ENCODE results near the gene KRTAP10-4. TPM values are rescaled to one million over a fixed set of nuclear protein-coding genes. Genes with fewer than 3 reads are reported as not detected.

KRTAP10-4 gene
- total and polyA plus RNA-seq, 2 donors (not counting 3 experiments of a cell fraction or from before 2014, with no cell fraction given) = not detected

GRCh38 chr21:44527983-44528633, 45.4 kb upstream of the KRTAP10-4 start:
- FAIRE-seq = no peak
- intact Hi-C loops (cut with micrococcal nuclease) = no loop called here

More at GRCh38 chr21:44527983-44528633, 45.4 kb upstream of the KRTAP10-4 start:
- ChIA-PET POLR2A (no interaction called here), CTCF (no interaction called here)
- TF ChIP-seq JUN (IDR thresholded peaks at IDR 0.05; ENCODE audit: borderline replicate concordance, insufficient read depth, insufficient read length, low read depth) (no peak), GATA2 (IDR thresholded peaks at IDR 0.05; ENCODE audit: insufficient read depth, insufficient read length, low read depth, low read length) (no peak), POLR2AphosphoS5 (IDR thresholded peaks at IDR 0.05; ENCODE audit: insufficient read depth, low read depth, low read length) (no peak), POLR2A (IDR thresholded peaks at IDR 0.05; ENCODE audit: low read depth, low read length) (no peak), EZH2 (IDR thresholded peaks at IDR 0.05; ENCODE audit: borderline replicate concordance, low read depth, low read length, severe bottlenecking) (no peak), FOS (IDR thresholded peaks at IDR 0.05; ENCODE audit: borderline replicate concordance, insufficient read depth, low read length) (no peak), CTCF (IDR thresholded peaks at IDR 0.05; ENCODE audit: extremely low read depth in 1 of 2, insufficient read depth in 1 of 2, low read depth in 1 of 2, low read length in 2 of 2) (no peak), MYC (IDR thresholded peaks at IDR 0.05; ENCODE audit: low read depth, low read length) (no peak)
- TF ChIP-seq, protein P1, sequence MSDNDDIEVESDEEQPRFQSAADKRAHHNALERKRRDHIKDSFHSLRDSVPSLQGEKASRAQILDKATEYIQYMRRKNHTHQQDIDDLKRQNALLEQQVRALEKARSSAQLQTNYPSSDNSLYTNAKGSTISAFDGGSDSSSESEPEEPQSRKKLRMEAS (IDR thresholded peaks at IDR 0.05; ENCODE audit: insufficient read depth, insufficient read length) = no peak
- Histone ChIP-seq H3K4me3 (replicated peaks in 1 of 3; ENCODE audit: insufficient read depth in 1 of 3, low read depth in 1 of 3, low read length in 3 of 3) (no peak overlapping the region), H3K9me3 (replicated peaks; ENCODE audit: control insufficient read depth, insufficient read depth, low read length) (no peaks in the 10 kb centered on the region), H3K36me3 (ENCODE audit: control insufficient read depth in 2 of 2, extremely low read depth in 1 of 2, insufficient read depth in 2 of 2, low read length in 2 of 2) (no peaks in the 10 kb centered on the region), H3K9me1 (replicated peaks; ENCODE audit: control insufficient read depth, extremely low read depth, insufficient read depth, low read length) (no peaks in the 10 kb centered on the region), H3K4me1 (ENCODE audit: control insufficient read depth, extremely low read depth, insufficient read depth, low read length) (no peaks in the 10 kb centered on the region), H3K4me2 (ENCODE audit: insufficient read depth, low read length) (no peak overlapping the region), H3K9ac (replicated peaks; ENCODE audit: extremely low read depth, insufficient read depth, low read length) (no peak overlapping the region), H3K27ac (ENCODE audit: insufficient read depth, low read depth, low read length) (no peak overlapping the region), H3K79me2 (ENCODE audit: control insufficient read depth, insufficient read depth, low read length) (no peaks in the 10 kb centered on the region), H4K20me1 (replicated peaks; ENCODE audit: control insufficient read depth, extremely low read depth, insufficient read depth, low read length) (no peaks in the 10 kb centered on the region), H2AFZ (ENCODE audit: low read depth, low read length) (no peak overlapping the region), H3K27me3 (ENCODE audit: control insufficient read depth in 2 of 2, insufficient read depth in 2 of 2, low read length in 2 of 2) (no peaks in the 10 kb centered on the region)
- no peak for DNase-seq (ENCODE audit: low read depth, low spot score)
- dilution Hi-C loops (cut with MboI; ENCODE audit: extremely low pct_ligation_motif_present, low sequenced_read_pairs) = no loop called here
- no TSS peak for BruUV-seq (replicated peaks)

Measured in endothelial cell of umbilical vein (primary cell).